ENCODE data around the gene TMEM245.

DNA sequence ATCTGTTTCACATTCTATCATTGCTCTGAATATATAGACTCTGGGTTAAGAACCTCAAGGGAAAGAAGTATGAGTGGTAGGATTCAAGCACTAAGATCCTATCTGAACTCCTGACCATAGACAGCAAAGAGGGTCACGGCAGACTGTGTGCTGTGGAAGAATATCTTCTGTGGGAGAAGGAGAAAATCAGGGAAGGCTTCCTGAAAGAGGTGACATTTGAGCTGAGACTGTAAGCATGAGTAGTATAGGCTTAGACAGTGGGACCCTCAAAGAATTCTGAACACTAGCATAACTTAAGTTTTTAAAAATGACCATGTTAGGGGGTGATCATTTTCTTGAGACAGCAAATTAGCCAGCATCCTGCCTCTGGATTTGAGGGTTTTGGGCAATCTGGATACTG lies 43.4 kb upstream of the TMEM245 start:
- TF ChIP-seq, protein P1, sequence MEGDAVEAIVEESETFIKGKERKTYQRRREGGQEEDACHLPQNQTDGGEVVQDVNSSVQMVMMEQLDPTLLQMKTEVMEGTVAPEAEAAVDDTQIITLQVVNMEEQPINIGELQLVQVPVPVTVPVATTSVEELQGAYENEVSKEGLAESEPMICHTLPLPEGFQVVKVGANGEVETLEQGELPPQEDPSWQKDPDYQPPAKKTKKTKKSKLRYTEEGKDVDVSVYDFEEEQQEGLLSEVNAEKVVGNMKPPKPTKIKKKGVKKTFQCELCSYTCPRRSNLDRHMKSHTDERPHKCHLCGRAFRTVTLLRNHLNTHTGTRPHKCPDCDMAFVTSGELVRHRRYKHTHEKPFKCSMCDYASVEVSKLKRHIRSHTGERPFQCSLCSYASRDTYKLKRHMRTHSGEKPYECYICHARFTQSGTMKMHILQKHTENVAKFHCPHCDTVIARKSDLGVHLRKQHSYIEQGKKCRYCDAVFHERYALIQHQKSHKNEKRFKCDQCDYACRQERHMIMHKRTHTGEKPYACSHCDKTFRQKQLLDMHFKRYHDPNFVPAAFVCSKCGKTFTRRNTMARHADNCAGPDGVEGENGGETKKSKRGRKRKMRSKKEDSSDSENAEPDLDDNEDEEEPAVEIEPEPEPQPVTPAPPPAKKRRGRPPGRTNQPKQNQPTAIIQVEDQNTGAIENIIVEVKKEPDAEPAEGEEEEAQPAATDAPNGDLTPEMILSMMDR (conservative IDR thresholded peaks at IDR 0.05; ENCODE audit: low read depth, low read length), result no peak
- TF ChIP-seq EZH2 (IDR thresholded peaks at IDR 0.05; ENCODE audit: low read length, unreplicated experiment), result no peak

Data from PC-3 (cell line).